Measurements from ENCODE around the gene TP63.

The TP63 gene

DNA sequence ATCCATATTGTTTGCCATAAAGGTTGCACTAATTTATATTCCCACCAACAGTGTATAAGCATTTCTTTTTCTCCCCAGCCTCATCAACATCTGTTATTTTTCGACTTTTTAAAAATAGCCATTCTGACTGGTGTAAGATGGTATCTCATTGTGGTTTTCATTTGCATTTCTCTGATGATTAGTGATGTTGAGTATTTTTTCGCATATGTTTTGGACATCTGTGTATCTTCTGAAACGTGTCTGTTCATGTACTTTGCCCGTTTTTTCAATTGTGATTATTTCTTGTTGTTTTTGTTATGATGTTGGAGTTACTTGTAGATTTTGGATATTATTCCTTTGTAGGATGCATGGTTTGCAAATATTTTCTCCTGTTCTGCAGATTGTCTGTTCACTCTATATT, 46.5 kb downstream of the TP63 start:
- TF ChIP-seq REST (IDR thresholded peaks at IDR 0.05; ENCODE audit: low read depth) (no peak), TCF12 (IDR thresholded peaks at IDR 0.05; ENCODE audit: low read depth) (no peak), EGR1 (IDR thresholded peaks at IDR 0.05) (no peak), USF1 (IDR thresholded peaks at IDR 0.05) (no peak), TEAD4 (IDR thresholded peaks at IDR 0.05) (no peak), CEBPB (IDR thresholded peaks at IDR 0.05) (no peak), RAD21 (IDR thresholded peaks at IDR 0.05; ENCODE audit: low read depth) (no peak), CREB1 (IDR thresholded peaks at IDR 0.05; ENCODE audit: low read depth) (no peak), EP300 (IDR thresholded peaks at IDR 0.05; ENCODE audit: borderline replicate concordance) (no peak), MAX (IDR thresholded peaks at IDR 0.05) (no peak), FOXM1 (IDR thresholded peaks at IDR 0.05; ENCODE audit: borderline replicate concordance, low read depth) (no peak), TAF1 (IDR thresholded peaks at IDR 0.05; ENCODE audit: low read depth) (no peak), YY1 (IDR thresholded peaks at IDR 0.05; ENCODE audit: low read depth) (no peak), ZBTB7A (IDR thresholded peaks at IDR 0.05; ENCODE audit: low read depth) (no peak), NFIC (IDR thresholded peaks at IDR 0.05) (no peak)

DNA sequence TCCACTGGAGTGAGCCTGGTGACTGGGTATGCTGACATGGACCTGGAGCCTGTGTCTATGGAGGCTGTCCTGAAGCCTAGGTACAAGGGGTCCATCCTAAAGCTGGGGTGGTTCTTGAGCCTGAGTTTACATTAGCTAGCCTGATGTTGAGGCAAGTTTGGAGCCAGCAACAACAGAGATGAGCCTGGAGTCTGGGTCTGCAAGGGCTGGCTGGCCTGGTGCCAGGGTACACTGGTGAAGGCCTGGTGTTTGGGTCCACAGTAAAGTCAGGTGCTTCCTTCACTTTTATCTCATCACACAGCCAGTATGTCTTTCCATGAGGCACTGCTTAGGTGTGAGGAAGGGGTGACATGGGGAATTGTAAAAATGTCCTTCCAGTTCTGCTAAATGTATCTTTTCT, 49.5 kb downstream of the TP63 start:
- TF ChIP-seq TAF1 (IDR thresholded peaks at IDR 0.05; ENCODE audit: low read depth): no peak
- no peak for TF ChIP-seq EGR1 (IDR thresholded peaks at IDR 0.05)
- TF ChIP-seq YY1 (IDR thresholded peaks at IDR 0.05; ENCODE audit: low read depth): no peak

- TF ChIP-seq ZBTB7A (IDR thresholded peaks at IDR 0.05; ENCODE audit: low read depth) (no peak), MAX (IDR thresholded peaks at IDR 0.05) (no peak), EP300 (IDR thresholded peaks at IDR 0.05; ENCODE audit: borderline replicate concordance) (no peak), USF1 (IDR thresholded peaks at IDR 0.05) (no peak), REST (IDR thresholded peaks at IDR 0.05; ENCODE audit: low read depth) (no peak), CEBPB (IDR thresholded peaks at IDR 0.05) (no peak), CREB1 (IDR thresholded peaks at IDR 0.05; ENCODE audit: low read depth) (no peak), EGR1 (IDR thresholded peaks at IDR 0.05) (no peak), NFIC (IDR thresholded peaks at IDR 0.05) (no peak), FOXM1 (IDR thresholded peaks at IDR 0.05; ENCODE audit: borderline replicate concordance, low read depth) (no peak), YY1 (IDR thresholded peaks at IDR 0.05; ENCODE audit: low read depth) (no peak), TCF12 (IDR thresholded peaks at IDR 0.05; ENCODE audit: low read depth) (no peak), RAD21 (IDR thresholded peaks at IDR 0.05; ENCODE audit: low read depth) (no peak), TAF1 (IDR thresholded peaks at IDR 0.05; ENCODE audit: low read depth) (no peak)
Observed at GRCh38 chr3:189683546-189684255, 52.5 kb downstream of the TP63 start.

- TF ChIP-seq TAF1 (IDR thresholded peaks at IDR 0.05; ENCODE audit: low read depth): no peak
- TF ChIP-seq EP300 (IDR thresholded peaks at IDR 0.05; ENCODE audit: borderline replicate concordance): no peak
- TF ChIP-seq NFIC (IDR thresholded peaks at IDR 0.05): no peak
- TF ChIP-seq MAX (IDR thresholded peaks at IDR 0.05): no peak
Observed at GRCh38 chr3:189684317-189684716, 53.1 kb downstream of the TP63 start.

- TF ChIP-seq REST (IDR thresholded peaks at IDR 0.05; ENCODE audit: low read depth) (no peak), TCF12 (IDR thresholded peaks at IDR 0.05; ENCODE audit: low read depth) (no peak), RAD21 (IDR thresholded peaks at IDR 0.05; ENCODE audit: low read depth) (no peak), MAX (IDR thresholded peaks at IDR 0.05) (no peak), ZBTB7A (IDR thresholded peaks at IDR 0.05; ENCODE audit: low read depth) (no peak), YY1 (IDR thresholded peaks at IDR 0.05; ENCODE audit: low read depth) (no peak)
Observed at GRCh38 chr3:189685291-189685690, 54.1 kb downstream of the TP63 start.
